Mesothelial cell of epicardium (in vitro differentiated cells): Measurements from ENCODE around the gene UBE2Z. TPM values are rescaled to one million over a fixed set of nuclear protein-coding genes. Genes with fewer than 3 reads are reported as not detected.

ENCODE experiments used
- DNase-seq, 2 experiments: peaks; one replicate each; pipeline ENCODE4 v3.0.0; 2021; ENCODE audit warnings: low spot score in 2 of 2; ENCODE audit not compliant: unreplicated experiment in 2 of 2
- H3K27ac Mint-ChIP-seq: 2 replicates; pipeline ENCODE4 v1.8.0; 2021; ENCODE audit warnings: mixed read lengths
- H3K27me3 Mint-ChIP-seq: 2 replicates; pipeline ENCODE4 v1.8.0; 2021; ENCODE audit warnings: low read depth, mixed read lengths
- H3K36me3 Mint-ChIP-seq: 2 replicates; pipeline ENCODE4 v1.8.0; 2021; ENCODE audit warnings: mixed read lengths
- H3K4me1 Mint-ChIP-seq: 2 replicates; pipeline ENCODE4 v1.8.0; 2021; ENCODE audit warnings: mixed read lengths
- H3K4me3 Mint-ChIP-seq: 2 replicates; pipeline ENCODE4 v1.8.0; 2021; ENCODE audit warnings: mild to moderate bottlenecking, moderate library complexity, mixed read lengths
- H3K9me3 Mint-ChIP-seq: 2 replicates; pipeline ENCODE4 v1.8.0; 2021; ENCODE audit warnings: mixed read lengths
- total RNA-seq: library from RNA; stranded (reverse); gene quantifications from 3 replicates; pipeline ENCODE4 v1.2.1, GENCODE V29; 2021
- TF ChIP-seq, protein P1 (sequence below): fragments of 200-600 bp; sonication (generic); IDR thresholded peaks from one replicate; pipeline ENCODE4 v1.5.0; 2021; ENCODE audit warnings: antibody characterized with exemption; ENCODE audit not compliant: unreplicated experiment

Gene UBE2Z
- total RNA-seq, 1 donor from 2014 or later, result 89.8 TPM

DNA sequence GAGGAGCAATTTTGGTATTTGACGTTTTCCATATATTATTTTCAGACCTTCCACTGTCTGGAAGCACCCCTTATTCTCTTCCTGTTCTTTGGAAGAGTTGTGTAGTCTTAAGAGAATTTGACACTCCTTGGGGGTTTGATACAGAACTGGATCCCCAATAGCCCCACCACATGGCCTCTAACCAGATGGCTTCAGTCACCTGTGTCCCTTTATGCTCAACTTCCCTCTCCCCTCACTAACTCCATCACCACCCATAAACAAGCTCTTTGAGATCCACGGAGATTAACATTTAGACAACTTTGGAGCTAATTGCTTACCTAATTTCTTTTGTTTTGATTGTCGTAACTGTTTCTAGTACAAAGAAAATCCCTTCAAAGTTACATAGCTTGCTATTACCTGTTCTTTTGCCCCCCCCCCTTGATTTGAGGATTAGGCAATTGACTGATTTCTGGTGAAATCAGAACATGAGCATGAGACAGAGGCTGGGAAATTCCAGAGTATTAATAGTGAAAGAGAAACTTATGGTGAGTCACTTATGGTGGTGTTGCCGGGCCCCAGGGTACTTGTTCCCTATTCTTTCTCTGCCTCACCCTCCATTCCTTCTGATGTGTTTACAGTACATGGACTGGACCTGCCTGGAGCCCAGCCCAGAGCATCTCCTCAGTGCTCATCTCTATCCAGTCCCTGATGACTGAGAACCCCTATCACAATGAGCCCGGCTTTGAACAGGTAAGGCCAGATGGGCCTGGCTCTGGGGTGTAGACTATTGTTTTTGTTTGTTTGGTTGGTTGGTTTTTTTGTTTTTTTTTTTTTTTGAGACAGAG is 7.5 kb downstream of the UBE2Z start:
- Mint-ChIP-seq H3K27ac (peak overlapping the region; percentile 68), H3K4me1 (peaks cover 12% of the 10 kb centered on the region), H3K9me3 (no peaks in the 10 kb centered on the region), H3K36me3 (peaks cover 36% of the 10 kb centered on the region), H3K4me3 (no peak overlapping the region), H3K27me3 (no peaks in the 10 kb centered on the region)
- TF ChIP-seq, protein P1, sequence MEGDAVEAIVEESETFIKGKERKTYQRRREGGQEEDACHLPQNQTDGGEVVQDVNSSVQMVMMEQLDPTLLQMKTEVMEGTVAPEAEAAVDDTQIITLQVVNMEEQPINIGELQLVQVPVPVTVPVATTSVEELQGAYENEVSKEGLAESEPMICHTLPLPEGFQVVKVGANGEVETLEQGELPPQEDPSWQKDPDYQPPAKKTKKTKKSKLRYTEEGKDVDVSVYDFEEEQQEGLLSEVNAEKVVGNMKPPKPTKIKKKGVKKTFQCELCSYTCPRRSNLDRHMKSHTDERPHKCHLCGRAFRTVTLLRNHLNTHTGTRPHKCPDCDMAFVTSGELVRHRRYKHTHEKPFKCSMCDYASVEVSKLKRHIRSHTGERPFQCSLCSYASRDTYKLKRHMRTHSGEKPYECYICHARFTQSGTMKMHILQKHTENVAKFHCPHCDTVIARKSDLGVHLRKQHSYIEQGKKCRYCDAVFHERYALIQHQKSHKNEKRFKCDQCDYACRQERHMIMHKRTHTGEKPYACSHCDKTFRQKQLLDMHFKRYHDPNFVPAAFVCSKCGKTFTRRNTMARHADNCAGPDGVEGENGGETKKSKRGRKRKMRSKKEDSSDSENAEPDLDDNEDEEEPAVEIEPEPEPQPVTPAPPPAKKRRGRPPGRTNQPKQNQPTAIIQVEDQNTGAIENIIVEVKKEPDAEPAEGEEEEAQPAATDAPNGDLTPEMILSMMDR, result no peak
- no peak for DNase-seq

GRCh38 chr17:48925251-48925990 is 17.2 kb downstream of the UBE2Z start:
- no peaks in the 10 kb centered on the region for H3K27me3 Mint-ChIP-seq

DNA sequence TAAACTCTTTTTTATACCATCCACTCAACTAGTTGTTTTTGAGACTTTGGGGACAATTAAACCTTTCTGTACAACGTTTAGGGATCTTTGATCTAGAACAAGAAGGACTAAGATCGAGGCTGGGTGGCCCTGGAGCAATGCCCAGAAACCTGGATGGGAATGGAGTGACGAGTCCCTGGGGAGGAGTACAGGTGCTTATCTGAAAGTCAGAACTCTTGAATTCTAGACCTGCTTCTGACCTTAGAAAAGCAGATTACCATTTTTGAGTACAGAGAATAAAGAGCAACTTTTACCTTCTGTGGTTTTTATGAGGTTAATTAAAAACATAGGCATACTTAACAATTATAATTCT is 17.8 kb downstream of the UBE2Z start:
- TF ChIP-seq, protein P1, result no peak
- no peaks in the 10 kb centered on the region for H3K4me1 Mint-ChIP-seq
- H3K4me3 Mint-ChIP-seq, result no peak overlapping the region
- no peaks in the 10 kb centered on the region for H3K27me3 Mint-ChIP-seq
- no peaks in the 10 kb centered on the region for H3K9me3 Mint-ChIP-seq
- H3K27ac Mint-ChIP-seq, result no peak overlapping the region
- DNase-seq, result no peak
- peaks cover 37% of the 10 kb centered on the region for H3K36me3 Mint-ChIP-seq

More at GRCh38 chr17:48925251-48925990, 17.2 kb downstream of the UBE2Z start:
- Mint-ChIP-seq H3K27ac (no peak overlapping the region), H3K4me1 (no peaks in the 10 kb centered on the region), H3K4me3 (no peak overlapping the region), H3K9me3 (no peaks in the 10 kb centered on the region), H3K36me3 (peaks cover 40% of the 10 kb centered on the region)
- DNase-seq, result no peak
- TF ChIP-seq, protein P1, result no peak

DNA sequence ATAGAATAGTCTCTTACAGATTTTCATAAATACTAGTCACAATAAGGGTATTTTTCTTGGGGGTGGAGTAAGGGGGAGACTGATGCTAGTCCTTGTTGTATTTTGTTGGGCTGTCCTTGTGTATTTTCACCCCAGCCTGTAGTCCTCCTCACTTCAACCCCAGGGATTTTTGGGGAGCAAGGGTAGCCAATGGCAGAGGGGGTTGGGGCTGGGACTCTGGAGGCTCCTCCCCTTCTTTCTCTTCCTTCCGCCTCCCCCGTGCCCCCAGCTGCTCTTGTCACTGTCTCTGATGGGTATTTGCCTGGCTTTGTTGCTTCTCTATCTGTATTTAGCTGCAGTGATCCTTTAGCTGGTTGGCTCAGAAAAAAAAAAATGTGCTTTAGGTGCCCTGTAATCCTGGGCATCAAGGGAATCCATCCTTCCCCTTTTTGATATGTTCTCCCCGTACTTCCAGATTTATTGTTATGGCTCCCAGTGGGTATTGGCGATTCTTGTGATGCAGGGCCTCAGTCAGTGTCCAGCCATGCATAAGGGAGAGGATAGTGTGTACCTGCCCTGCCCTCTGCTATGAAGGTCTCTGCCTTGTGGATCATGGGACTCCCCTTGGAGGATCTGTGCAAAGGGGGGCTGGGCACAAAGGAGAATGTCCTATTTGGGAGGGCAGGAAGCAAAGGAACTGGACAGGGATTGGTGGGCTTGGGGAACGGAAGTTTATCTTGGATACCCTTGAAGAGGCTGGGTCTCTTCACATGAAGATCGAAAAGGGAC is 20.0 kb downstream of the UBE2Z start:
- Mint-ChIP-seq H3K27ac (peak overlapping the region; percentile 19), H3K9me3 (no peaks in the 10 kb centered on the region)

More for the DNA sequence above, 20.0 kb downstream of the UBE2Z start:
- Mint-ChIP-seq H3K4me1 (no peaks in the 10 kb centered on the region), H3K36me3 (peaks cover 36% of the 10 kb centered on the region), H3K4me3 (no peak overlapping the region), H3K27me3 (no peaks in the 10 kb centered on the region)
- DNase-seq, result no peak
- TF ChIP-seq, protein P1, result no peak
